ENCODE results near the gene YLPM1. TPM values are rescaled to one million over a fixed set of nuclear protein-coding genes. Genes with fewer than 3 reads are reported as not detected.

The YLPM1 gene
- total RNA-seq, 4 donors from 2014 or later = 35.0 to 42.7 (median 37.5) TPM

DNA sequence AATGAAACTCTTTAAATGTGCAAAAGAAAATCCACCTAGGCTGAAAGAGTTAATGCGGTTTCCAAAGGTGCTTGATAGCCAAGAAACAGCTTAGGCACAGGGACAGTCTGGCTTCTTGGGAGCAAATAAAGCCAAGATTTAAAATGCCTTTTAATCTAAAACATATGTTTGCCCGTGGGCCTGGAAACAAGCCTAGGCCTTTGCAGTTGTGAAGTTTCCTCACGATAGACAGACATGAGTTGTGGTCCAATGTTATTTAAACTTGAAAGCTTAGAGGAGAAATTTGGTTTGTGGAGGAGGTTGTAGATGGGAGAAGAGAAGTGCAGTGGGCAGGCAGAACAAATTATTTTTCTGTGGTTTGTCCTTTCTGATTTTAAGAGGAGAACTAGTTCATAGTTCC, 83.1 kb downstream of the YLPM1 start:
- WGBS, 2 donors = 15 to 33% methylated on average over 3 of the region's 3 CpGs
- DNase-seq (ENCODE audit: low spot score in 2 of 2) = no peak
- intact Hi-C loops (cut with DNase I; ENCODE audit: low total_unique reads) = no loop called here
- TF ChIP-seq POLR2A (IDR thresholded peaks at IDR 0.05) = no peak
- TF ChIP-seq, protein P1, sequence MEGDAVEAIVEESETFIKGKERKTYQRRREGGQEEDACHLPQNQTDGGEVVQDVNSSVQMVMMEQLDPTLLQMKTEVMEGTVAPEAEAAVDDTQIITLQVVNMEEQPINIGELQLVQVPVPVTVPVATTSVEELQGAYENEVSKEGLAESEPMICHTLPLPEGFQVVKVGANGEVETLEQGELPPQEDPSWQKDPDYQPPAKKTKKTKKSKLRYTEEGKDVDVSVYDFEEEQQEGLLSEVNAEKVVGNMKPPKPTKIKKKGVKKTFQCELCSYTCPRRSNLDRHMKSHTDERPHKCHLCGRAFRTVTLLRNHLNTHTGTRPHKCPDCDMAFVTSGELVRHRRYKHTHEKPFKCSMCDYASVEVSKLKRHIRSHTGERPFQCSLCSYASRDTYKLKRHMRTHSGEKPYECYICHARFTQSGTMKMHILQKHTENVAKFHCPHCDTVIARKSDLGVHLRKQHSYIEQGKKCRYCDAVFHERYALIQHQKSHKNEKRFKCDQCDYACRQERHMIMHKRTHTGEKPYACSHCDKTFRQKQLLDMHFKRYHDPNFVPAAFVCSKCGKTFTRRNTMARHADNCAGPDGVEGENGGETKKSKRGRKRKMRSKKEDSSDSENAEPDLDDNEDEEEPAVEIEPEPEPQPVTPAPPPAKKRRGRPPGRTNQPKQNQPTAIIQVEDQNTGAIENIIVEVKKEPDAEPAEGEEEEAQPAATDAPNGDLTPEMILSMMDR (IDR thresholded peaks at IDR 0.05) = no peak
- H3K4me3 ChIP-seq (ENCODE audit: low read depth, poor library complexity, severe bottlenecking) = no peak overlapping the region

DNA sequence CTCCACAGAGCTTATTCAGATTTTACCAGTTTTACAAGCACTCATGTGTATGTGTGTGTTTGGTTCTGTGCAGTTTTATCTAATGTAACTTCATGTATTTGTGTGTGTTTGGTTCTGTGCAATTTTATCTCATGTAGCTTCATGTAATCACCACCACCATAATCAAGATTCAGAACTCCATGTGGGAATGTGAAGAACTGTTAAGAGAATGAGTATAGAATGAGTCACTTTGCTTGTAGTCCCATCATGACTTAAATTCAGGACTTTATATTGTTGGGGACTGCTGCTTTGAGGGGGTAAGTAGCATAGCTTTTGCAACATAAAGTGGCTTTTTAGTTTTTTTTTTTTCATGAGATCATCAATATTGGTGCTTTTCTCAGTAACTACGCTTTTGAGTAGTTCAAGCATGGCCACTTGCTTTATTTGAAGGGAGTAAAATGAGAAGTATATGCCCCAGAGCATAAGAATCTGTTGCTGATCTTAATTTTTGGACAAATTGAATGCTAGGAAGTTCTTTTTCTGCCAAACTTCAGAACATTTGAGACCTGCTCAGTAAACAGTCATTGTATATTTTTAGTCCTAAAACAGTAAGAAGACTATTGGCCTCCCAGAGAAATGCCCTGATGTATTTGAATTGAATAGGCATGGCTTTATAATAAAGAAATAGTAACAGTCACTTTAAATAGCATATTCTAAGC, 84.0 kb downstream of the YLPM1 start:
- TF ChIP-seq, protein P1 (IDR thresholded peaks at IDR 0.05) = no peak
- TF ChIP-seq POLR2A (IDR thresholded peaks at IDR 0.05) = no peak
- intact Hi-C loops (cut with DNase I; ENCODE audit: low total_unique reads) = no loop called here
- H3K4me3 ChIP-seq (ENCODE audit: low read depth, poor library complexity, severe bottlenecking) = no peak overlapping the region
- DNase-seq (ENCODE audit: low spot score in 2 of 2) = no peak
- 86 to 90% methylated on average over 1 of the region's 1 CpG for WGBS, 2 donors

GRCh38 chr14:74848768-74849167, 85.7 kb downstream of the YLPM1 start:
- WGBS, 2 donors = 85 to 93% methylated on average over 2 of the region's 2 CpGs
- TF ChIP-seq, protein P1 (IDR thresholded peaks at IDR 0.05) = no peak
- no peak for TF ChIP-seq POLR2A (IDR thresholded peaks at IDR 0.05)

DNA sequence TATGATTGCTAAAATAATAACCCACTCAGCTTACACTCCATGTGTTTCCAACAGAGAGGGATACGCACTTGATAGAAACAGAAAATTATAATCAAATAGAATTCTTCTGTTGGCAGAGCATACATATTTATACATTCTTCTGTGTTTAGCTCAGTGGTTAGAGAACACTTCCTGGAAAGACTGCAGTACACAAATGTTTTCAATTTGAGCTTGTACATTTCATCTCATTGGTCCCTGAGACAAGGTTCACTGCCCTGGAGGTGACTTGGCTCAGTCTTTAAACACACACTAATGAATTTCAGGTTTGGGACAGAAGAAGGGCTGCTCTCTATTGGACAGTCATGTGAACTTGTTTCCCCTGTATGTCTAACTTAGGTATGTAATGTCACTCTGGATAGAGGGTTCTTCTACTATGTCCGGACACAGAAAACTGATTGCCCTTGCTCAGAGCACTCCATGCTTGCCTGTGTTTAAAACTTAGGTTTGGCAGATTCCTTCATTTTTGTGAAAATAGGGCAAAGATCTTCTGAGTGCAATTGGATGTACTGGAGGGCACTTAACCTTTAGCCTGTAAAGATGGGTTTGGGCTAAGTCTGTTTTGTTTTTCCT, 89.9 kb downstream of the YLPM1 start:
- no peak for DNase-seq (ENCODE audit: low spot score in 2 of 2)
- intact Hi-C loops (cut with DNase I; ENCODE audit: low total_unique reads) = no loop called here
- TF ChIP-seq, protein P1 (IDR thresholded peaks at IDR 0.05) = no peak
- TF ChIP-seq POLR2A (IDR thresholded peaks at IDR 0.05) = no peak
- no peak overlapping the region for H3K4me3 ChIP-seq (ENCODE audit: low read depth, poor library complexity, severe bottlenecking)
- 25 to 30% methylated on average over 2 of the region's 2 CpGs for WGBS, 2 donors

More at GRCh38 chr14:74848768-74849167, 85.7 kb downstream of the YLPM1 start:
- DNase-seq (ENCODE audit: low spot score in 2 of 2) = no peak
- intact Hi-C loops (cut with DNase I; ENCODE audit: low total_unique reads) = no loop called here
- H3K4me3 ChIP-seq (ENCODE audit: low read depth, poor library complexity, severe bottlenecking) = no peak overlapping the region

DNA sequence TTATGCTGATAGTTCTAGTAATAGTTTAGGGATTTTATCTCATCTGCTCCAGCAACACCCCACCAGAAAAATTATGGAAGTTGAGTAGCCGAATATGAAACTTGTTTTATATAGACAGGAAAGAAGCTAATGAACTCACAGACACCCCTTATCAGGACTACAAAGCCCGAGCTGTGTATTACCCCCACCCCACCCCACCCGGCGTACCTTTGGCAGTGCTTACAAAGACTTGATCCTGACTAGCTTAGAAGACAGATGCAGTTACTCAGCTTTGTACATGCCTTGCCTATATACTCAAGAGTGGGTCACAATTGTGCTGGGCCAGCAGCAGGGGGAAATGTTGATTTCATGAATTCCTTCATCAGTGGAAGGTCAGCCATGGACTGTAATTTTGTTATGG, 90.5 kb downstream of the YLPM1 start:
- intact Hi-C loops (cut with DNase I; ENCODE audit: low total_unique reads) = no loop called here
- 37 to 43% methylated on average over 4 of the region's 4 CpGs for WGBS, 2 donors
- DNase-seq (ENCODE audit: low spot score in 2 of 2) = no peak

More for the DNA sequence above, 90.5 kb downstream of the YLPM1 start:
- TF ChIP-seq, protein P1 (IDR thresholded peaks at IDR 0.05) = no peak
- TF ChIP-seq POLR2A (IDR thresholded peaks at IDR 0.05) = no peak
- no peak overlapping the region for H3K4me3 ChIP-seq (ENCODE audit: low read depth, poor library complexity, severe bottlenecking)
